DND-41 (cell line): ENCODE data around the gene CES4A.
"Not testable (repeated sequence)": the region's sequence is repeated elsewhere in the genome, so short reads cannot be mapped to it uniquely, and the experiment has no call there.

Experiments
- EZH2 ChIP-seq: IDR thresholded peaks from 3 replicates; pipeline ENCODE4 v1.6.1; 2012; ENCODE audit warnings: borderline replicate concordance, low read depth, mild to moderate bottlenecking, moderate library complexity, low read length, inconsistent platforms; ENCODE audit not compliant: severe bottlenecking
- TF ChIP-seq, protein P1 (sequence below): IDR thresholded peaks from 2 replicates; pipeline ENCODE4 v1.5.1; 2012; ENCODE audit warnings: borderline replicate concordance, low read length, moderate library complexity, mild to moderate bottlenecking; ENCODE audit not compliant: poor library complexity, severe bottlenecking; ENCODE audit errors: extremely low read depth

DNA sequence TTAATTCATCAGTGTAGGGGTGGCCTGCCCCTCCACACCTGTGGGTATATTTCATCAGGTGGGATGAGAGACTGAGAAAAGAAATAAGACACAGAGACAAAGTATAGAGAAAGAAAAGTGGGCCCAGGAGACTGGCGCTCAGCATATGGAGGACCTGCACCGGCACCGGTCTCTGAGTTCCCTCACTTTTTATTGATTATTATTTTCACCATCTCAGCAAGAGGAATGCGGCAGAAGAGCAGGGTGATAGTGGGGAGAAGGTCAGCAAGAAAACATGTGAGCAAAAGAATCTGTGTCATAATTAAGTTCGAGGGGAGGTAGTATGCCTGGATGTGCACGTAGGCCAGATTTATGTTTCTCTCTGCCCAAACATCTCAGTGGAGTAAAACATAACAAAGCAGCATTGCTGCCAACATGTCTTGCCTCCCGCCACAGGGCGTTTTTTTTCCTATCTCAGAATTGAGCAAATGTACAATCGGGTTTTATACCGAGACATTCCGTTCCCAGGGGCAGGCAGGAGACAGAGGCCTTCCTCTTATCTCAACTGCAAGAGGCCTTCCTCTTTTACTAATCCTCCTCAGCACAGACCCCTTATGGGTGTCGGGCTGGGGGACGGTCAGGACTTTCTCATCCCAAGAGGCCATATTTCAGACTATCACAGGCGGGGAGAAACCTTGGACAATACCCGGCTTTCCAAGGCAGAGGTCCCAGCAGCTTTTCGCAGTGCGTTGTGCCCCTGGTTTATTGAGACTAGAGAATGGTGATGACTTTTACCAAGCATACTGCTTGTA lies 32.8 kb upstream of the CES4A start:
- TF ChIP-seq, protein P1, sequence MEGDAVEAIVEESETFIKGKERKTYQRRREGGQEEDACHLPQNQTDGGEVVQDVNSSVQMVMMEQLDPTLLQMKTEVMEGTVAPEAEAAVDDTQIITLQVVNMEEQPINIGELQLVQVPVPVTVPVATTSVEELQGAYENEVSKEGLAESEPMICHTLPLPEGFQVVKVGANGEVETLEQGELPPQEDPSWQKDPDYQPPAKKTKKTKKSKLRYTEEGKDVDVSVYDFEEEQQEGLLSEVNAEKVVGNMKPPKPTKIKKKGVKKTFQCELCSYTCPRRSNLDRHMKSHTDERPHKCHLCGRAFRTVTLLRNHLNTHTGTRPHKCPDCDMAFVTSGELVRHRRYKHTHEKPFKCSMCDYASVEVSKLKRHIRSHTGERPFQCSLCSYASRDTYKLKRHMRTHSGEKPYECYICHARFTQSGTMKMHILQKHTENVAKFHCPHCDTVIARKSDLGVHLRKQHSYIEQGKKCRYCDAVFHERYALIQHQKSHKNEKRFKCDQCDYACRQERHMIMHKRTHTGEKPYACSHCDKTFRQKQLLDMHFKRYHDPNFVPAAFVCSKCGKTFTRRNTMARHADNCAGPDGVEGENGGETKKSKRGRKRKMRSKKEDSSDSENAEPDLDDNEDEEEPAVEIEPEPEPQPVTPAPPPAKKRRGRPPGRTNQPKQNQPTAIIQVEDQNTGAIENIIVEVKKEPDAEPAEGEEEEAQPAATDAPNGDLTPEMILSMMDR: not testable (repeated sequence)
- TF ChIP-seq EZH2: not testable (repeated sequence)
